ENCODE results near the gene GRID1.

Gene GRID1

DNA sequence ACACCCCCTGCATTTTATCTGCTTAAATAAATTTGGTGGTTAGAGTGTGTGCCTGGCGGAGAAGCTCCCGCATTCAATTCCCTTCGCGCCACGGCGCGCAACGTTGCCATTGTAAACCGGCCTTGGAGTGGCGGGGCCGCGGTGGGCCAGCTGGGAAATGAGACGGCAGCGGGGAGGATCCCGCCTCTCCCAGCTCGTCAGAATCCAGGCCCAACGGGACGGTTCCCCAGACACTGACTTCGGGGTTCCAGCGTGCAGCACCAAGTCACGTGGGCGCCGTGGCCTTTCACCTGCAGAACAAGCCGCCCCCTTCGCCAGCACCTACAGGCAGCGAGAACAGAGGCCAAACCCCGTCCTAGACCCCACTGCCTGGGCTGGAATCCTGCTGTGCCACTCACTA lies 103.4 kb downstream of the GRID1 start:
- no peak for DNase-seq (ENCODE audit: low read depth, low spot score)

GRCh38 chr10:86262688-86263181 lies 103.9 kb downstream of the GRID1 start:
- no peak for DNase-seq (ENCODE audit: low read depth, low spot score)
- H3K4me3 ChIP-seq (ENCODE audit: low read length), result no peak overlapping the region

More for the DNA sequence above, 103.4 kb downstream of the GRID1 start:
- H3K4me3 ChIP-seq (ENCODE audit: low read length), result no peak overlapping the region

DNA sequence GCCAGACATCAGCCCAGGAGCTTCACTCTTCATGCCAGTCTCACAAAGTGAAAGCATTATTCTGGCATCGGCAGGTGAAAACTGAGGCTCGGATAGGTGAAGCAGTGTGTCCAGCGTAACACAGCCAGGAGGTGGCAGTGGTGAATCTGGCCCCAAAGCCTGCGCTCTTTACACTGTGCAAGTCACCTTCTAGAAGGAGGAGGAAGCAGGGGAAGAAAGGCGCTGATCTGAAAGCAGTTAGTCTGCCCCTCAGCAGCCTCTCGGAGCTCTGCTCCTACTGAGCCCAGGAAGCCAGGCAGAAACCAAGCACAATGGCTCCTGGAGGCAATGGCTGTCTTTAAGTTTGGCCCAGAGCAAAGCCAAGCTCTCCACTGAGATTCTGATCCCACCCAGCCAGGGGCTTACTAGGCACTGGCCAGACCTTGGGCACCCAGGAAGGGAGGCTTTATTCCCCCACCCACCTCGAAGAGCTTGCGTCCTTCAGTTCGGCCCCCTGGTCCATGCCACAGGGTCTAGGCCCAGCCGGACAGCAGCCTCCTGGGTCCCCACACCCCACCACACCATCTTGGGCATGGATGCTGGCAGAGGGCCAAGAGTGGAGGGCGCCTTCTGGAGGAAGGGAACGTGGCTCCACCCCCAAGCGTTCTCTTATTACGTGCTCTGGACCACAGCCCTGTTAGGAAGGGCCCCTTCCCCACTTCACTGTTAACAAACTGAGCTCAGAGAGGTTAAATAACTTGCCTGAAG lies 104.5 kb downstream of the GRID1 start:
- DNase-seq (ENCODE audit: low read depth, low spot score), result no peak
- no peak overlapping the region for H3K4me3 ChIP-seq (ENCODE audit: low read length)

DNA sequence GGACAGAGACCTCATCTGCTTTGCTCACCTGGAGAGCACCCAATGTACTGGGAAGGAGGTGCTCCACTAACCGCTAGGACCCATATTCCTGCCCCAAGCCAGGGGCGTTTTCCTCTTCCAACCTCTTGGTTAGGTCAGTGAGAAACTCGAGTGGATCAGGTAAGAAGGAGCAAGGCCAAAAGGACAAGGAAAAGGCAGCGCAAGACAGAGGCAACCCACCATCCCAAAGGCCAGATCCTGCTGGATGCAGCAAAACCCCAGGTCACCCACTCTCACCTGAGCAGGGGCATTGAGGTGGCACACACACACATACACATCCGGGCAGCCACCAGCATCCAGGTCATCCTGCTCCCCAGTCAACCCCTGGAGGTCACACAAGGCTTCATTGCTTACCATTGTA lies 105.1 kb downstream of the GRID1 start:
- no peak overlapping the region for H3K4me3 ChIP-seq (ENCODE audit: low read length)
- DNase-seq (ENCODE audit: low read depth, low spot score), result no peak

DNA sequence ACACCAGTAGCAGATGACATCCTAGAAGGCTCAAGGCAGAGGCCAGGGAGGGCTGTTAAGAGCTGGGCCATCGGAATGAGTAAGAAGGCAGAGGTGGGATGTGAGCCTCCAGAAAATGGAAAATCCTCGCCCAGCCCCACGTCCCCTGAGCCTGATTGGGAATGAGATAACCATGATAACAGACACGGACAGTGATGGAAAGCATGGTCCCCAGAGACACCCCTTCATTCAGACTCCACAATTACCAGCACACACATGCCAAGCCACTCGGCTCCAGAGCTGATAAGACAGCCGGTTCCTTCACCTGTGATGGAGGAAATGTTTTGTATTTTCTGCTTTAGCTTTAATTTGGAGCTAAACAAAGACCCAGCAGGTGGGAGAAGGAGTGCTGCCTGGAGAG lies 106.0 kb downstream of the GRID1 start:
- no peak overlapping the region for H3K4me3 ChIP-seq (ENCODE audit: low read length)
- DNase-seq (ENCODE audit: low read depth, low spot score), result no peak

DNA sequence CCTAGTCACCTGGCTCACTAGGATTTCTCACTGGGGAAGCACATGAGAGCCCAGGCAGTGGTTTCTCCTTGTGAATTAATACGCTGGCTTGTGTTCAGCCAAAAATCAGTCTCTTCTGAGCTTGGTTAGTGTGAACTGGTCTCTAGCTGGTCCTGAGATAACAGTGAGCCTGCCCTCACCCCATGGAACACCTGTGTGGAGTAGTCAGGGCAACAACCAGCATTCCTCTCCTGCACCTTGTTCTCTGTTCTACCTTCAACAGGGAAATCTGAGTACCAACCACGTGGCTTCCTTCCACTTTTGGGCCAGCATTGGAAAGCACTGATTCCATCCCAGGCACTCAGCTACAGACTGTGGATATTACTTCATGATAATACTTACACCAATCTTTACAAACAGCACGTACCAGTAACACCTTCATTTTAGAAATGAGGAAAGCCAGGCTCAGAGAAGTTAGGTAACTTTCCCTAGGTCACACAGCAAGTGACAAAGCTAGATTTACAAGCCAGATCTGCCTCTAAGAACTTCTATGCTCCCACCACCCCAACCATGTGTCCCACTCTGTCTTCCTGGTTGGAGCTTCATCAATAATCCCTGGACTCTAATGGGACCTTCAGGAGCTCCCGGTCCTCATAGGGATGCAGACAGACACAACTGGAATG lies 106.6 kb downstream of the GRID1 start:
- no peak overlapping the region for H3K4me3 ChIP-seq (ENCODE audit: low read length)
- no peak for DNase-seq (ENCODE audit: low read depth, low spot score)

- no peak for DNase-seq (ENCODE audit: low read depth, low spot score)
- H3K4me3 ChIP-seq (ENCODE audit: low read length), result no peak overlapping the region
These were observed 107.7 kb downstream of the GRID1 start for GRCh38 chr10:86258941-86259340.

DNA sequence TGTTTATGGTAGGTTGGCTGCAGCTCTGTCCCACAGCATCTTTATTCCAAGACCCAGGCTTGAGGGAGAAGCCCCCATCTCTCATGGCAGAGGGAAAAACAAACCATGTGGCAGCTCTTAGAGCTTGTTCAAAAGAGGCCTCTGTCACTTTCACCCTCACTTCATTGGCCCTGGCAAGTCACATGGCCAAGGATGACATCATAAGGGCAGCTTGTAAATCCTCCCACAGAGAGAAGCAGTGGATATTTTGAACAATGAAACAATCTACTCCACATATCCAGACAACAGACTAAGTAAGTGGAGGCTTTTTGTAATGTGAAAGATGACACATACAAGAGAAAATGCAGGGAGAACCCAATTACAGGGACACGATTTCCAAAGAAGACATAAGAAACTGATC lies 108.1 kb downstream of the GRID1 start:
- H3K4me3 ChIP-seq (ENCODE audit: low read length), result no peak overlapping the region
- no peak for DNase-seq (ENCODE audit: low read depth, low spot score)

DNA sequence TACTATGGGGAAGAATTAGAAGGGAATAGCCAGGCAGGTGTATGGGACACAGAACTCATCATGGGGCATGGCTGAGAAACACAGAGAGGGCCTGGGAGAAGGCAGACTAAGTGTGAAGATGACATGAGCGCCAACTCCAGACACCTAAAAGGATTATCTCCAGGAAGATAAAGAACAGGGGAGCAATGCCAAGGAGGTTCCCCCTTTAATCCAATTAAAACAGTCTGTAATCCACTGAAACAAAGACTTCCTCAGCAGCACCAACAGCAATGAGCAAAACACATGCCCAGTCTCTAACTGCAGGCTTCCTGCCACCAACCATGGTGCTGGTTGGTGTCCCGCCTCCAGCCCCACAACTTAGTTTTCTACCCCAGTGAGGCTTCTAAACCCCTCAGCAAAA lies 108.9 kb downstream of the GRID1 start:
- H3K4me3 ChIP-seq (ENCODE audit: low read length), result no peak overlapping the region
- DNase-seq (ENCODE audit: low read depth, low spot score), result no peak

- DNase-seq (ENCODE audit: low read depth, low spot score), result no peak
- H3K4me3 ChIP-seq (ENCODE audit: low read length), result no peak overlapping the region
These were observed 109.8 kb downstream of the GRID1 start for GRCh38 chr10:86256690-86257315.

GRCh38 chr10:86255405-86256251 lies 111.0 kb downstream of the GRID1 start:
- no peak for DNase-seq (ENCODE audit: low read depth, low spot score)
- H3K4me3 ChIP-seq (ENCODE audit: low read length), result no peak overlapping the region

- DNase-seq (ENCODE audit: low read depth, low spot score), result no peak
- no peak overlapping the region for H3K4me3 ChIP-seq (ENCODE audit: low read length)
These were observed 111.9 kb downstream of the GRID1 start for GRCh38 chr10:86254526-86255174.

DNA sequence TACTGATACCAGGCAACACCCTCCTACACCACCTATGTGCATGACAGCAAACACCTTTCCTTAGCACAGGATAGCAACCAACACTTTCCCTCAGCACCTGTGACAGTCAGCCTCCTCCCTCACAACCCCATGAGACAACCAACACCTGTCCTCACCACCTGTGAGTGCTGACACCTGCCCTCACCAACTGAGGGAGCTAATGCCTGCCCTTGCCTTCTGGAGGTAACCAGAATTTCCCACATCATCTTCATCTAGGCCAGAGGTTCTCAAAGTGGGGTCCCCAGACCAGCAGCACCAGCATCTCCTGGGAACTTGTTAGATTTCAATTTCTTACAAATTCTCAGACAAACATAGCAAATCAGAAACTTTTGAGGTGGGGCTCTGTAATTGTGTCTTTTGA lies 112.5 kb downstream of the GRID1 start:
- no peak for DNase-seq (ENCODE audit: low read depth, low spot score)
- H3K4me3 ChIP-seq (ENCODE audit: low read length), result no peak overlapping the region

GRCh38 chr10:86253091-86254072 lies 113.2 kb downstream of the GRID1 start:
- DNase-seq (ENCODE audit: low read depth, low spot score), result no peak
- no peak overlapping the region for H3K4me3 ChIP-seq (ENCODE audit: low read length)

DNA sequence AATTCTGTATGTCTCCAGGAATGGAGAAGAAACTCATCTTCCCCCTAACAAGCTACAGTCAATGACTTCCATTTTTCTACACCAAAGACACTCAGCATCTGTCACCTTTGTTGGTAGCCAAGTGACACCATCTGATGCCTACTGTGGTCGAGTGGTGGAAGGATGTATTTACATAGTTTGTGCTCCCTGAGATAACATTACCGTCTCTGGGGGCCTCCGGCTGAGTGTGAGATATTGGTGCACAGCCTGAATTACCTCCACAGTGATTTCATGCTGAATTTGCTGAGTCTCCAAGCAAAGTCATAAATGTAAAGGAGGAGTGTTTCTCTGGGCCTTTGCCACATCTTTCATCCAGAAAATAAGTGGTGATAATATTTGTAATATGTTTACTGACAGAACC lies 114.0 kb downstream of the GRID1 start:
- no peak for DNase-seq (ENCODE audit: low read depth, low spot score)
- H3K4me3 ChIP-seq (ENCODE audit: low read length), result no peak overlapping the region

DNA sequence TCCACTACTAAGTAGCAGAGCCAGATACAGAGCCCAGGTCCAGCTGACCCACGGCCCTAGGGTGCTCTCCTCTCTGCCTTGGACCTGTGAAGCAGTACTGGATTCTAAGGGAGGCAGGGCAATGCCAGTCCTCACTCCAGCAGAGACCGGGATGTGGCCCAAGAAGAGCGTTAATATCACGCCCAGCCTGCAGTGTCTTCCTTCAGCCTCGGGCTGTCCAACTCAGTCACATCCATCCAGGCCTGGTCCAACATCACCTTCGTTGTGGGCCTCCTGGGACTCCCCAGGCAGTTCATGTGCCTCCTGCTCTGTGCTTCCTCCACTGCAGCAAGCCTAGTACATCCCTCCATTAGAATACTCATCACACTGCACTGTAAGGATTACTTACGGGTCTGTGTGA lies 114.5 kb downstream of the GRID1 start:
- no peak overlapping the region for H3K4me3 ChIP-seq (ENCODE audit: low read length)

GRCh38 chr10:86251426-86251825 lies 115.2 kb downstream of the GRID1 start:
- no peak overlapping the region for H3K4me3 ChIP-seq (ENCODE audit: low read length)
- no peak for DNase-seq (ENCODE audit: low read depth, low spot score)

More for the DNA sequence above, 114.5 kb downstream of the GRID1 start:
- no peak for DNase-seq (ENCODE audit: low read depth, low spot score)

DNA sequence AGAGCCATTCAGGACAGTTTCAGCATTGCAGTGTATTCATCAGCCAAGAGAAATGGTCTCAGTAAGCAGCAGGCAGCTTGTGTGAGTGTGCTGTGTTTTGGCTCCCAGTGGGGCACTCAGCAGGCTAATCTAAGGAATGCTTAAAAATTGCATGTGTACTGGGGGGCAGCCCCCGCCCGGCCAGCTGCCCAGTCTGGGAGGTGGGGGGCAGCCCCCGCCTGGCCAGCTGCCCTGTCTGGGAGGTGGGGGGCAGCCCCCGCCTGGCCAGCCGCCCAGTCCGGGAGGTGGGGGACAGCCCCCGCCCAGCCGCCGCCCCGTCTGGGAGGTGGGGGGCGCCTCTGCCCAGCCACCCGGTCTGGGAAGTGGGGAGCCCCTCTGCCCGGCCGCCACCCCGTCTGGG lies 116.2 kb downstream of the GRID1 start:
- DNase-seq (ENCODE audit: low read depth, low spot score), result no peak

More for the DNA sequence above, 116.2 kb downstream of the GRID1 start:
- no peak overlapping the region for H3K4me3 ChIP-seq (ENCODE audit: low read length)
